Measurements from ENCODE around the gene UBAC2.
A peak's percentile ranks its signal among the peaks of the same experiment; 100 is the strongest.
"Not testable (repeated sequence)": the region's sequence is repeated elsewhere in the genome, so short reads cannot be mapped to it uniquely, and the experiment has no call there.

The UBAC2 gene

DNA sequence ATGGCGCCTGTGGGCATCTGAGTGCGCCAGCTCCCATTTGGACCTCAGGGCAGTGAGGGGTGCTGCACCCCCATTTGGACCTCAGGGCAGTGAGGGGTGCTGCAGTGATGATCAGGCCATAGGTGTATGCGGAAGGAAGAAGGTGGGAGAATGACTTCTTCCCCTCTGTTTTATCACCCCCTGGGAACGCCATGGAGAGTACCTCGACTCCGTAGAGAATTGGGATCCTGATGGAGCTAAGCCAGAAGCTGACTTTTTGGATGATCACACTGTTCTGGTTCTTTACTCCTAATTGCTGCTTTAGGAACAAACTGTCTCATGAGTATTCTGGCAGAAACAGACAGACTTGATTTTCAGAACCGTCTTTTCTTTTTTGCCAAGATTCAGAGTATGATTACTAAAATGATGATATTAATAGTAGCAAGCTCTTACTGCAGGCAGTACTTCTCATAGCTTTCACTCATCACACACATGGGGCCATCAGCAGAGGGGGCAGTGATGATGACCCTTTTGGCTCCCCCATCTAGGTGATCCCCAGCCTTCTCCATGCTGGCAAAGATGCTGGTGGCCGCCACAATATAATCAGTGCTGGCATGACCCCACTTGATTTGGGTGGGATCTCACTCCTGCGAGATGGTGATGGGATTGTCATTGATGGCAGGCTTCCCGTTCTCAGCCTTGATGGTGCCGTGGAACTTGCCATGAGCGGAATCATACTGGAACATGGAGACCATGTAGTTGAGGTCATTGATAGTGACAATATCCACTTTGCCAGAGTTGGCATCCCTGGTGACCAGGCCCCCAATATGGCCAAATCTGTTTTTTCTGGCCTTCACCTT is 10.3 kb upstream of the UBAC2 start:
- DNase-seq = no peak

DNA sequence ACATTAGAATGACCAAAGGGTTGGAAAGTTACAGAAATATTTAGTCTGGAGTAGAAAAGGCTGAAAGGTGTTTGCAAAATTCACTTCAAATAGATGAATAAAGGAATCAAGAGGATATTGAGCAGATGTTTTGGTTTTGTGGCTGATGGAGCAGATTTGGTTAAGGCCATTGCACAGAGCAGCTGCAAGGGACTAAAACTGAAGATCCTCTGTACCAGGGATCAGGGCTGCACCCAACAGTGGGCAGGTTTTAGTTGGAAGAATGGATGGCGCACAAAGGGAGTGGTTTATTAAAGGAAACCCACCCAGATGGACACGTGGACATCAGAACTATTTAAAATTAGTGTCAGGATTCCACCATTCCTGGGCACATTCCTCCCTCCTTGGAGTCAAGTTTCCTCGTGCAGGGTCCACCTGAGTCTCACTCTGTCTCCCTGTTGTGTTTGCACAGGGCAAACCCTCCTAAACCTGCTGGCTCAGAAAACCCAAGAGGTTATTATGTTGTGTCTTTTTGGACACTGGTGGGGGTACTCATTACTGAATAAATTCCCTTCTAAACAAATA is 9.2 kb upstream of the UBAC2 start:
- no peak for DNase-seq

DNA sequence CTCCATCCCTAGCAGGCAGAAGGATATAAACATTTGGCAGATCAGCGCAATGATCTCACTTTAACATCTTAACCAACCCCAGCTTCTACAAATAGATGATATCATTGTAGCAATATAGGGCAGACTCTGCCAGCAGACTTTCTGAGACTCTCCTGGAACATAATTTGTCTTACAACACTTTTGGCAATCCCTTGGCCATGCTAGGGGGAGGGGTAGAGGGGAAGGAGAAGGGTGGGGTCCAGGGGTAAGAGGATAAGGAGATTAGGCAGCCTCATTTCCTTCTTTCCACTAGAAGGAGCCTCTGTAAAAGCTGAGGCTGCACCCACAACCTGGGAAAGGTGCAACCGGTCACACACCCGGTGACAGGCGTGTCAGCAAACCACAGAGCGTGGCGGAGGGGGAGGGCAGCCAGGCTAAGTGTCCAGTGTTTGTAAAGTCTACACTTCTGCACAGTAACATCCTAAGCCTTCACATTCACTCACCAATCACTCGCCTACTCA is 8.7 kb upstream of the UBAC2 start:
- DNase-seq = no peak

DNA sequence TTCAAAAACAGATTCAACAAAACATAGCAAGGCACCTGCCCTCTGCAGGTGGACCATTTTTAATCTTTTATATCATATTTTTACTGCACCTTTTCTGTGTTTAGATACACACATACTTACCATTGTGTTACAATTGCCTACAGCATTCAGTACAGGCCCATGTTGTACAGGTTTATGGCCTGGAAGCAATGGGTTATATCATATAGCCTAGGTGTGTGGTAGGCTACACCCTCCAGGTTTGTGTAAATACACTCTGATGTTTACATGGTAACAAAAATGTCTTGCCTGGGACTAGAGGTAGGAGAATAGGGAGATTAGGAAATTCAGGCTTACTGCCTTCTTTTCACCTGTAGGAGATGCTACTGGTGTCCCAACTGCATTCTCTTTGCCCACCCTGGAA is 8.2 kb upstream of the UBAC2 start:
- no peak for DNase-seq

DNA sequence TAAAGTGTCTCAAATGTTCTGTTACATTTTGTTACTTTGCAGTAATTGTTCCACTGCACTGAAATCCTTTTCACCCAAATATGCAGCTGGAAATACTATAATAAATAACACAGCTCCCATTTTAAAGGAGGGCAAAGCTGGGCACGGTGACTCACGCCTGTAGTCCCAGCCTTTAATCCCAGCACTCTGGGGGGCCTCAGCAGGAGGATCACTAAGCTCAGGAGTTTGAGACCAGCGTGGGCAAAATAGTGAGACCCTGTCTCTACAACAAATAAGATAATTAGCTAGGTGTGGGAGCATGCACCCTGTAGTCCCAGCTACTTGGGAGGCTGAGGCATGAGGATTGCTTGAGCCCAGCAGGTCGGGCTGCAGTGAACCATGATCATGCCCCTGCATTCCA is 7.5 kb upstream of the UBAC2 start:
- no peak for DNase-seq

DNA sequence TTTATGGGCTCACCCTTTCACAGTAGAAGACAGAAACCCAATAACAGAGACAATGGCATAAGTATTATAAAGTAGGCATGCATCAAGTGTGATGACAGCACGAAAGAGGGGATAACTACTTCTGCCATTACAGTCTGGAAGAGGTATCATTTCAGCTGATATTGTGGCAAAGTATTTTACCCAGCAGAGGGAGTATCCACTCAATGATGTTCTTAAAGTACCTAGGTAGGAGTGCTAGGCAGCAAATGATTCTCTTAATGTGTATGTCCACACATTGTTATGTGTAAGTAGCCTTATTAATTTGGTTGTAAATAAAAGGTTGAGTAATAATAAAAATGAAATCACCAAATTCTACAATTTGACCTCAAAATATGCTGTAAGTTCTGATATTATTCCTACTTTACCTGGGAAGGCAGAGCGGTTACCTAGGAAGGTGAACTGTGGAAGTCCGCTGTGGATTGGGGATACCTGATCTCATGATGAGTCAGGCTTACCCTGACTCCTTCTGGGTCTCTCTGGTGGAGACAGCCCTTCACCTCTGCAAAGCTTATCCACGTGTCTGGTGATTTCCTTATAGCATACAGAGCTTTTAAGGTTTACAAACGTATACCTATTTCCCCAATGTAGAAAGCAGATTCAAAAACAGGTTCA is 4.1 kb upstream of the UBAC2 start:
- DNase-seq = no peak

DNA sequence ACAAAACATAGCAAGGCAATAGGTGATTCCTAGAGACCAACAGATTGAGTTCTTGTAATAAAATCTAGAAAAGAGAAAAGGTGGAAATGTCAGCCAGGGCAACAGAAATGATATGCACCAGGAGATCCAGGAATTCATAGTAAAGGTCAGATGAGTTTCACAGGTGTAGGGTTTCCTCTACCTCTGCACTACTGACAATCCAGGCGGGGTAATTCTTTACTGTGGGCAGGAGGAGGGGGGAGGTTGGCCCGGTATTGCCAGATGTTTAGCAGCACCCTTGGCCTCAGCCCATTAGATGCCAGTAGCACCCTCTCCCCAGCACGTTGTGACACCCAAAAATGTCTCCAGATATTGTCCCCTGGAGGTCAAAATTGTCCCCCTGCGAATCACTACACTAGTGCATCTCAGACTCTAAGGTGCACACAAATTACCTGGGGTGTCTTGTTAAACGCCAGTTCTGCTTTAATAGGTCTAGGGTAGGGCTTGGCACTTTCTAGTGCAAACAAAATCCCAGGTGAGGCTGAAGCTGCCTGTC is 3.5 kb upstream of the UBAC2 start:
- no peak for DNase-seq

DNA sequence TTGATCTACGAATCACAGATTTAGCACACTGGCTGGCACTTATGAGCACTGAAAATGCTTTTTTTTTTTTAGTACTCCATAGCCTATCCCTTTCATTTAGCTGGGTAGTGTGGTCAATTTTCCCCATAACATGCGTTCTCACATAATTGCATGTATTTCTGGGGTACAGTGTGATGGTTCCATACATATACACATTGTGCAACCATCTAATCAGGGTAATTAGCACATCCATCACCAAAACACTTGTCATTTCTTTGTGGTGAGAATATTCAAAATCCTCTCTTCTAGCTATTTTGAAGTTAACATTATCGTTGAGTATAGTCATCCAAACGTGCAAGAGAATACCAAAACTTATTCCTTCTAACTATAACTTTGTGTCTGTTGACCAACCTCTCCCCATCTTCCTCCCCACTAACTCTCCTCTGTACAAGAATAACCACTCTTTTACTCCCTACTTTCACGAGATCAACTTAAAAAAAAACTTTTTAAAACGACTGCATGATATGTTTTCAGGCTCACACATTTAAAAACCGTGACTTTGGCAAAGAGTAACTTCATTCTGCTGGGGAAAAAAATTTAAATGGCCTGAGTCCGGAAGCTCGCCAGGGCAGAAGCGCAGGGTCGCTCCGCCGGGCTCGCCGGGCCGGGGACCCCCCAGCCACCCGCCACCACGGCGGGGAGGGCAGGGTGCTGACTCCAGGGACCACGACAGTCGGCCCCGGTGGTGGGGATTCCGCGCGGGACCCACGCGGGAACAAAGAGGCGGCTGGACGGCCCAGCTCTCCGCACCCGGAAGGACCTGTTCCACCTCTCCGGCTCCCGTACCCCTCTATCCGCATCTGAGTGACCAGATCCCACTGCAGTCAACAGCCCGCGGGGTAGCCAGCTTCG is 868 bp upstream of the UBAC2 start:
- peak; percentile 28 for DNase-seq

DNA sequence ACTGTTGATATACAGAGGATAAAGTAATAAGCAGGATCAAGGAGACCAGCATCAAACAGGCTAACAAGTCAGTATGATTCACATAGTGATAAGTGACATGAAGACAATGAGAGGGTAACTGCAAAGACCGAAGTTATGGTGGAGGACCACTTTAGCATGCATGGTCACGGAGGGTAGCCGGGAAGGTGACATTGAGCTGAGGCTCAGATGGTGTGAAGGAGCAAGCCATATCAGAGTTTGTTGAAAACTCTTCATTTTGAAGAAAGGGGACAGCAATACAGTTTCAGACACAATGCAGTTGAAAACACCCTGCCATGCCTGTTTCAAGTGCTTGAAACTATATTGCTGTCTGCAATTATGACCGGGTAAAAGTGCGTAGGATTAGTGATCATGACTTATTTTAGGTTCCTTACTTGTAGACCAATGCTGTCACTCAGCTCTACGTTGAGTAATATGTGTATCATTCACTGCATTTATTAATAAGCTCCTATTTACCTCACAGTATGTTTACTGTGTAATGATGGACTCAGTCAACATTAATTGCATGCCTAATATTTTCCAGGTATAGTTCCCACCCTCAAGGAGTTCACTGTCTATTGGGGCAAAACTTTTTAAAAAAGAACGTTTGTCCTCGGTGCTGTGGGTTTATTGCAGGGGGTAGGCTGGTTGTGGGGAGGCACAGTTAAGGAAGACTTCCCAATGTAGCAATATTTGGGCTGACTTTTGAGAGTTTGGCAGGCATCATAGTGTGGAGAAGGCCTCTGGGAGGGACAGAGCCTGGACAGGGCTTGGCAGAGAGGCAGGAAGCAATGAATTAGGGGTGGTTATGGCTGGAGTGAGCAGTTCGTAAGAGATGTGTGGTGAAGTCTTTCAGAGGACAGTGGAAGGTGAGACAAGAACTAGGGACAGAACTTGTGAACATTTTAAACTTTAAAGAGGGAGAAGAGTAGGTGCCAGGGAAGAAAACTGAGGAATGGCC is 3.2 kb downstream of the UBAC2 start:
- DNase-seq = no peak

DNA sequence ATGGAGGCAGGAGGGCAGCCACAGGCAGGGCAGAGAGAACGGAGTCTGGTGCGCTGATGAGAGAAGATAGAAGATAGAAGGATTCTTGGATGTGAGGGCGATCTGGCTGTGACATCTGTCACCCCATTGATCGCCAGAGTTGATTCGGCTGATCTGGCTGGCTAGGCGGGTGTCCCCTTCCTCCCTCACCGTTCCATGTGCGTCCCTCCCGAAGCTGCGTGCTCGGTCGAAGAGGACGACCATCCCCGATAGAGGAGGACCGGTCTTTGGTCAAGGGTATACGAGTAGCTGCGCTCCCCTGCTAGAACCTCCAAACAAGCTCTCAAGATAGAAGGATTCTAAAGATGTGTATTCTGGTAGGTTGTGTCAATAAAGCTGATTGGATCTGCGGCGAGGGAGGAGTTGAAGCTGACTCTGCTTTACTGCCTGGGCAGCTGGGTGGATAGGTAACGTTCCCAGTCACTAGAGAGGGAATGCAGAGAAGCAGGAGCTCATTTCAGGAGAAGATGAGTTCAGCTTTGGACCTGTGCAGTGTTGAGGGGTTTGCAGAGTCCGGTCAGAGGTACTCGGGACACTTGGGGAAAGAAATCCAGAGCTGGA is 5.1 kb downstream of the UBAC2 start:
- DNase-seq = no peak

DNA sequence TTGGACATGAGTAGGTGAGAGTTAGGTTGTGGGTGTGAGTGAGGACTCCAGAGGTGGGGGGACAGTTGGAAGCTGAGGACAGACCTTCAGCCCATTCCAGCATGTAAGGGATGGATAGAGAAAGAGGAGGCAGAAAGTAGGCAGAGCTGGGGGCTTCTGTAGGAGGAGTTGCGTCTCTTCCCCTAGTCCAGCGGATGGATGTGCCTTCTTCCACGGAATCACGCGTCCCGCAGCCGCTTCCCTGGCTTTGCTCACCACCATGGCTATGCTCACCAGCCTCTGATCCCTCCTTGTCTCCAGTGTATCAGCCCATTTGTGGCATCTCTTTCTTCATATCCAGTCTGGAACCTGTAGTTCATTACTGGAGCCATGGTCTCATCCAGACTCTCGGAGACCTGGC is 5.6 kb downstream of the UBAC2 start:
- no peak for DNase-seq

DNA sequence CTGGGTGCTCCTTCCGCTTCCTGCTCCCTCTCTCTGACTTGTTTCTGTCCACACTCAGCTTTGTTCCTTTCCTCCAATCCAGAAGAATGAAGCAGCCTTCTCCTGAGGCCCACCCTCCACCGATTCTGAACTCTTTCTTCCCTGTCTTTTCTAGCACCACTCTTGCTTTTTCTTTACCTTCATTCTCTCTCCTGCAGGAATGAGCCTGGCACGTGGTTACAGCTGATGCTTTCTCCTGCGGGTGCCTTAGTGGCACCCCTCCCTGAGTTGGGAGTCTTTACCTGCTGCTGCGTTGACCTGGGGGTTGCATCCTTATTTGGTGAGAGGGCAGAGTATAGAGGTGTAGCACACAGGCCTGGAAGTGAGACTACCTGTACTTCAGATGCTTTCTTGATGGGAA is 6.2 kb downstream of the UBAC2 start:
- no peak for DNase-seq

DNA sequence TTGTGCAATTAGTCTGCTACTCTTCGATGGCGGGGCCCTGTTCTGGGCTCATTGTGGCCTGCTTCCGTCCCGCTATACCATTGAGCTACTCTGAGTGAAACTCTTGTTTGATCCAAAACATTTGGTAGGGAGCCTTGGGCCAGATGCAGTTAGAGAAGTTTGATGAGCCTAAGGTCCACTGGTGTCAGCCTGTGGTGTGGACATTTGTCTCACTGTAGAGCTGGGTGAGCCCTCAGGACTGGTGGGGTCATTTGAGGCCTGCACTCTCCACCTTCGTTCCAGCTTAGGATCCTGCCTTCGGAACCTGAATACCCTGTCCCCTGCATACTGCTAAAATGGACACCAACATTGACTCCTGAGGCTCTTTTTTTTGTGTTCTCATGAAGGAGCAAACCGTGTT is 6.9 kb downstream of the UBAC2 start:
- no peak for DNase-seq

DNA sequence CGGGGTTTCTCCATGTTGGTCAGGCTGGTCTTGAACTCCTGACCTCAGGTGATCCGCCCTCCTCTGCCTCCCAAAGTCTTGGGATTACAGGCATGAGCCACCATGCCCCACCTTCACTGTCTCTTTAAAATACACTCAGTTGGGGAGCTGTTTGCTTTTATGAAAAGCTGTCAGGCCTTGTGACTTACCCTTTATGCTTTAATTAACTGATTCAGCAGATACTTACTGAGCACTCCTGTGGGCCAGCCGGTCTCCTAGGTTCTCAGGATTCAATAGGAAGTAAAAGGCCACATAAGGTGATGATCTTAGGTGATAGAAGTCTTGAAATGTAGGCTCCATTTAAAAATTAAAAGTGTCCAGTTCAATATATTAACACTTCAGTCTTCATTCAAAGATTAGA is 7.5 kb downstream of the UBAC2 start:
- DNase-seq = no peak

DNA sequence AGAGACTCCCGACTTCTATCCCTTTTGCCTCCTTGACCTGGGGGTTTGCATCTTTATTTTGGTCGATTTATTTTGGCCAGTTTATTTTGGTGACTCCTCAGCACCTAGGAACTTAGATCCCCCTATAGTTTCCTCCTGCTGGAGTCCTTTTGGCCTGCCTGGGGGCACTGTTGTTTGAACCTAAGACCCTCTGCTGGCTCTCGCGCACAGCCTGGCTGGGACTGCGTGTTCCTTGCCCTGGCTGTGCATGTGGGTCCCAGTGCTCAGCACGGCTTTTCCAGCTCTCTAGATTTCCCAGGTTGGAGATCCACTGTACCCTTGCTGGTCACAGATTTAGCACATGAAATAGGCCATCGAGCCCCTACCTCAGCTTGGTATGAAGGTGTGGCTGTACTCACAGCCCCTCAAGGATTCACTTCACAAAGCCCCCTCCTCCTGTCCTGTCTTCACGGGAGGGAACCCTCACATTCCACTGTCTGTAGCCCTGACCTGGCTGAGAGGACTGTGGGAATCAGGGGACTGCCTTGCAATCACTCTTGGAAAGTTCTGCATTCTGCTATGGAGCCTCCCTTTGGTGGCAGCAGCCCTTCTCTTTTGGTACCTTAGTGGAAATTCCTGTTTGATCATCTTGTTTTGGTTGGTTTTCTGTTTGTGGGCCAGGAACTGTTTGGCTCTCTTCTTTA is 8.3 kb downstream of the UBAC2 start:
- DNase-seq = no peak

DNA sequence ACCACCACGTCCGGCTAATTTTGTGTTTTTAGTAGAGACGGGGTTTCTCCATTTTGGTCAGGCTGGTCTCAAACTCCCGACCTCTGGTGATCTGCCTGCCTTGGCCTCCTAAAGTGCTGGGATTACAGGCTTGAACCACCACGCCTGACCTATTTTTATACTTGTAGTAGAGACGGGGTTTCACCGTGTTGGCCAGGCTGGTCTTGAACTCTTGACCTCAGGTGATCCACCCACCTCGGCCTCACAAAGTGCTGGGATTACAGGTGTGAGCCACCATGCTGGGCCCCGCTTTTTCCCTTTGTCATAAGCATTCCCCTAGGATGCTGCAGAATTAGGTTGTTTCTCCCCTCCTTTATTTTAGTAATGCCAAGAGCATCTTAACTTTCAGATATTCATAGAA is 10.0 kb downstream of the UBAC2 start:
- DNase-seq = not testable (repeated sequence)

DNA sequence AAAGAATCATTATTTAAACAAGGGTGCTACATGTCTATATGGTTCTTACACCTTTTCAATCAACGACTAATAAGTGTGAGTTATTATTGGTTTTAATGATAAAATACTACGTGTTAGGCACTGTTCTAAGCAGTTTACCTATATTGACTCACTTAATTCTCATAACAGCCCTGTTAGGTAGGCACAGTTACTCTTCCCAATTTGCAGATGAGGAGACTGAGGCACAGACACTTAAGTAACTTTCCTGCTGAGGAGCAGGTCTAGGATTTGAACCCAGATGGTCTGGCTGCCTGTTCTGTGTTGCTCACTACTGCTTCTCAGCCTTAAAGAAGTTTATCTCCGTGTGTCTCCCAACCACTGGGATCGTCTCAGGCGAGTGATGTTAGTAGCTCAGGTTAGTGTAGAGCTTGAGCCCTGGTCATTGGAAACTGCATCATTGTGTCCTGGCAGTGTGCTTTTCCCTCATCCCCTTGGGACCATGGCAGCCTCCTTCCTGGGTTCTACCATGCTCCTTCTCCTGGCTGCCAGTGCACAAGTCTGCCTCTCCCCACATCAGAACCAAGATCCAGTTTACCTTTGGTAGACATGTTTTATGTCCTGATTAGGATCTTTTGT is 10.9 kb downstream of the UBAC2 start:
- no peak for DNase-seq

DNA sequence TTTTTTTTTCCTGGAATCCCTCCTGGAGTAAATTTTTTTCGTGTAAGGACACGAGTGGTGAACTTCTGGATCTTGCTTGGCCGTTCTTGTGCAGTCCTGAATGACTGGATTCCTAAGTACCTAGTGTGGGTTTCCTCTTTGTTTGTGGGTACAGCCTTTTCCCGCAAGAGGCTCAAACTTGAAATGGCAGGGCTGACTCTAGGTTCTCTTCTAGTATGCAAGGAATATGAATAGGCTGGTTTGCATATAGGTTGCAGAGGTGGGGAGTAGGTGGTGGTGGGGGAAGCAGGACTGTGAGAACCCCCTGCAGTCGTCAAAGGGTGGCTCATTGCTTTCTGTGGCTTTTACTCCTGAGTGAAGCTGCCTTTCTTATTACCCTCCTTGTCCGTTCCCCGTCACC is 13.6 kb downstream of the UBAC2 start:
- DNase-seq = no peak

DNA sequence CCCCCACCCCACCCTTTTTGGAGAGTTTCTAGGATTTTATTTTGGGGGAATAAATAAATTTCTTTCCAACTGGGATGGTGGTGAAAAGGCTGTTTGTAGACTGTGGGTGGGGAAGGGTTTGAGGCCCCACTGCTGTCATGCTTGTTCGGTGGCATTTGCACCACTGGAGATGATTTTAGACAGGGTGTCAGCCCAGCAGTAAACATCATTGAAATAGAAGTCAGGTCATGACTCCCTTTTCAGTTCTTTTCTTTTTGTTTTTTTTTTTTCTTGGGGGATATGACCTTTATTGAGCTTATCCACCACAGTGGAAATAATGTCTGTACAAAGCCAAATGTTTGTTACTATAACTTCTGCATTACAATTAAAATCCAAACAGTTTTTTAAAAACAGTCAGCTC is 14.1 kb downstream of the UBAC2 start:
- DNase-seq = no peak

DNA sequence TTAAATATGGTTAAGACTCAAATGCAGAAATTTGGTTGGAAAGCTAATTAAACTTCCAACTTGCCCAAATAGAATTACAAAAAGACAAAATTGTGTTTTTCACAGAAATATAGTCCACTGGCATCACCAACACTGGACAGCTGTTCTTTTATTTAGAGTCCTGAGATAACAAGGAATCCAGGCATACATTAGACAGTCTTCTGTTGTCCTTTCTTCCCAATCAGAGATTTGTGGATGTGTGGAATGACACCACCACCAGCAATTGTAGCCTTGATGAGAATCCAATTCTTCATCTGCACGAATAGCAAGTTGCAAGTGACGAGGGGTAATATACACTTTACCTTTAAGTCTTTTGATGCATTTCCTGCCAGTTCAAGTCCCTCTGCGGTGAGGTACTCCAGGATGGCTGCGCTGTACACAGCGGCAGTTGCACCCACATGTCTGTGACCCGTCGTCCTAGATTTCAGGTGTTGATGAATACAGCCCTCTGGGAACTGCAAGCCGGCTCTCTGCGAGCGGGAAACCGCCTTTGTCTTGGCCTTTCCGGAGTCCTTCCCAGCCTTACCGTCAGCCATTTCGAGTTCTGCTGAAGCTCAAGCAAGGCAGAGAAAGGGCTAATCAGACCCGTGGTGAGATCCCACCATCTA is 14.7 kb downstream of the UBAC2 start:
- no peak for DNase-seq

Measured in NCI-H1092 treated with DMSO at 0.1 percent for 48 hours (cell line).